ENCODE results near the gene THAP7.

DNA sequence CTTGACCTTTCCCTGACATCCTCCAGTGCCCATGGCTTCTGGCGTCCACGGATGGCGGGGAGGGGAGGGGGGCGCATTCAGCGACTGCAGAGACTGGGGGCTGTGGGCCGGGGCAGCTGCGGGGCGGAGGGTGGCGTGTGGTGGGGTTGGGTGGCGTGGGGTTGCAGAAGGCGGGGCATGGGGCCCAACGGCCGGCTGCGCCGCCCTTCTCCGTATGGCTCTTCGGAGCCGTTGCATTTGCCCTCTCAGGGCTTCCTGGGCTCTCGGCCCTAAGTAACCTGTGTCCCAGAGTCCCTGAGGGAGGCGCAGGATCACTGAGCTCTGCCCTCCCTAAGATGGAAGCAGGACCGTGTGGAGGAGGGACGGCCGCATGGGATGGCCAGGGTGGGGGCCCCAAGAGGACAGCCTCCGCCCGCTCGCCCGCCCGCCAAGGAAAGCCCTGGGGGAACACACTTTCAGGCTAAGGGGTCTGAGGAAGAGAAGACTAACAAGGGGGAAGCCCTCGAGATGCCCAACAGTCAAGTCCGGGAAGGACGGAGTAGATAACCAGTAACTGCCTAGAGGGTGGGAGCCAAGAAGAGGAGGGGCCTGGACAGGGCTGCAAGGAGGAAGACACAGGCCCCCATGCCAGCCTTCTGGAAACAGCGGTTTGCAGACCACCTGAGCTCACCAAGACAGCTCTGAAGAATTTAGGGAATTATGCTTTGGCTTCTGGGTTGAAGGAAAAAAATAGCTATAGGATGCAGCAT is 44.1 kb downstream of the THAP7 start:
- TF ChIP-seq, protein P1, sequence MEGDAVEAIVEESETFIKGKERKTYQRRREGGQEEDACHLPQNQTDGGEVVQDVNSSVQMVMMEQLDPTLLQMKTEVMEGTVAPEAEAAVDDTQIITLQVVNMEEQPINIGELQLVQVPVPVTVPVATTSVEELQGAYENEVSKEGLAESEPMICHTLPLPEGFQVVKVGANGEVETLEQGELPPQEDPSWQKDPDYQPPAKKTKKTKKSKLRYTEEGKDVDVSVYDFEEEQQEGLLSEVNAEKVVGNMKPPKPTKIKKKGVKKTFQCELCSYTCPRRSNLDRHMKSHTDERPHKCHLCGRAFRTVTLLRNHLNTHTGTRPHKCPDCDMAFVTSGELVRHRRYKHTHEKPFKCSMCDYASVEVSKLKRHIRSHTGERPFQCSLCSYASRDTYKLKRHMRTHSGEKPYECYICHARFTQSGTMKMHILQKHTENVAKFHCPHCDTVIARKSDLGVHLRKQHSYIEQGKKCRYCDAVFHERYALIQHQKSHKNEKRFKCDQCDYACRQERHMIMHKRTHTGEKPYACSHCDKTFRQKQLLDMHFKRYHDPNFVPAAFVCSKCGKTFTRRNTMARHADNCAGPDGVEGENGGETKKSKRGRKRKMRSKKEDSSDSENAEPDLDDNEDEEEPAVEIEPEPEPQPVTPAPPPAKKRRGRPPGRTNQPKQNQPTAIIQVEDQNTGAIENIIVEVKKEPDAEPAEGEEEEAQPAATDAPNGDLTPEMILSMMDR (optimal IDR thresholded peaks at IDR 0.05 in 1 of 3, IDR thresholded peaks at IDR 0.05 in 1 of 3, conservative IDR thresholded peaks at IDR 0.05 in 1 of 3; ENCODE audit: extremely low read depth in 1 of 3, insufficient read depth in 2 of 3, low read length in 3 of 3): no peak
- TF ChIP-seq EZH2 (IDR thresholded peaks at IDR 0.05; ENCODE audit: low read length): no peak
